PC-9 (cell line): ENCODE measurements around the gene PRPF4. TPM values are rescaled to one million over a fixed set of nuclear protein-coding genes. Genes with fewer than 3 reads are reported as not detected.

Experiments used
- BruUV-seq: library from RNA; stranded (reverse); fragments of 400-500 nt; replicated peaks from 2 replicates; lab custom pipeline; 2021; lab: Mats Ljungman, UMichigan
- CTCF ChIA-PET: fragments of 300-600 bp; sonication (Branson Sonifier 250); formaldehyde crosslinking; loops from one replicate; lab custom pipeline; 2022; ENCODE audit warnings: antibody characterized with exemption; lab: Charles Lee
- POLR2A ChIA-PET: fragments of 300-600 bp; sonication (Branson Sonifier 250); formaldehyde crosslinking; loops from one replicate; lab custom pipeline; 2022; ENCODE audit warnings: antibody characterized with exemption; ENCODE audit not compliant: unreplicated experiment; lab: Charles Lee
- DNase-seq, 2 experiments: peaks; one replicate each; pipeline versions ENCODE4 v3.0.0 to v3.0.0-alpha.2; 2015 to 2022; ENCODE audit warnings: mixed read lengths in 1 of 2
- H2AFZ ChIP-seq: fragments of 200-600 bp; sonication (generic); 2 replicates; pipeline ENCODE4 v1.8.1; 2017; ENCODE audit warnings: antibody characterized with exemption
- H3F3A ChIP-seq: fragments of 200-600 bp; sonication (generic); 2 replicates; pipeline ENCODE4 v1.8.1; 2017; ENCODE audit warnings: antibody characterized with exemption, mild to moderate bottlenecking, low read depth; ENCODE audit not compliant: insufficient read depth
- H3K27ac ChIP-seq: fragments of 200-600 bp; sonication (generic); 2 replicates; pipeline ENCODE4 v1.6.1; 2016; ENCODE audit warnings: mixed run types
- H3K27me3 ChIP-seq: fragments of 200-600 bp; sonication (generic); 2 replicates; pipeline ENCODE4 v1.6.1; 2016; ENCODE audit warnings: low read depth, mixed run types; ENCODE audit not compliant: insufficient read depth
- H3K36me3 ChIP-seq: fragments of 200-600 bp; sonication (generic); 2 replicates; pipeline ENCODE4 v1.6.1; 2016; ENCODE audit warnings: low read depth, mixed run types
- H3K4me1 ChIP-seq: fragments of 200-600 bp; sonication (generic); replicated peaks from 2 replicates; pipeline ENCODE4 v1.6.1; 2016; ENCODE audit warnings: mixed run types; ENCODE audit not compliant: insufficient read depth
- H3K4me2 ChIP-seq: fragments of 200-600 bp; sonication (generic); 2 replicates; pipeline ENCODE4 v1.6.1; 2017; ENCODE audit warnings: mixed run types
- H3K4me3 ChIP-seq: fragments of 200-600 bp; sonication (generic); 2 replicates; pipeline ENCODE4 v1.6.1; 2016; ENCODE audit warnings: mixed run types
- H3K79me2 ChIP-seq: fragments of 200-600 bp; sonication (generic); 2 replicates; pipeline ENCODE4 v1.6.1; 2017; ENCODE audit warnings: low read depth, mixed run types
- H3K9me2 ChIP-seq: fragments of 200-600 bp; sonication (generic); 2 replicates; pipeline ENCODE4 v1.8.1; 2017; ENCODE audit warnings: mild to moderate bottlenecking; ENCODE audit not compliant: insufficient read depth
- H3K9me3 ChIP-seq: fragments of 200-600 bp; sonication (generic); 2 replicates; pipeline ENCODE4 v1.8.1; 2016; ENCODE audit warnings: low read depth; ENCODE audit not compliant: insufficient read depth
- H4K20me1 ChIP-seq: fragments of 200-600 bp; sonication (generic); 2 replicates; pipeline ENCODE4 v1.8.1; 2017; ENCODE audit not compliant: insufficient read depth
- EZH2 ChIP-seq: fragments of 200-600 bp; sonication (generic); IDR thresholded peaks from 2 replicates; pipeline ENCODE4 v1.8.0; 2017; ENCODE audit warnings: antibody characterized with exemption, low read depth
- intact Hi-C: fragments of 100-400 bp; cut with micrococcal nuclease; formaldehyde crosslinking; loops from one replicate; pipeline ENCODE4 v1.10.0; 2022; ENCODE audit not compliant: unreplicated experiment
- total RNA-seq: library from RNA; stranded (reverse); gene quantifications from 2 replicates; pipeline ENCODE4 v1.2.3, GENCODE V29; 2021
- TF ChIP-seq, protein P1 (sequence below): fragments of 200-600 bp; sonication (generic); conservative IDR thresholded peaks from 2 replicates; pipeline ENCODE4 v1.6.1; 2017; ENCODE audit warnings: mixed run types, antibody characterized with exemption, mild to moderate bottlenecking, moderate library complexity

PRPF4 gene
- total RNA-seq, 1 experiment from 2014 or later, result 36.3 TPM

DNA sequence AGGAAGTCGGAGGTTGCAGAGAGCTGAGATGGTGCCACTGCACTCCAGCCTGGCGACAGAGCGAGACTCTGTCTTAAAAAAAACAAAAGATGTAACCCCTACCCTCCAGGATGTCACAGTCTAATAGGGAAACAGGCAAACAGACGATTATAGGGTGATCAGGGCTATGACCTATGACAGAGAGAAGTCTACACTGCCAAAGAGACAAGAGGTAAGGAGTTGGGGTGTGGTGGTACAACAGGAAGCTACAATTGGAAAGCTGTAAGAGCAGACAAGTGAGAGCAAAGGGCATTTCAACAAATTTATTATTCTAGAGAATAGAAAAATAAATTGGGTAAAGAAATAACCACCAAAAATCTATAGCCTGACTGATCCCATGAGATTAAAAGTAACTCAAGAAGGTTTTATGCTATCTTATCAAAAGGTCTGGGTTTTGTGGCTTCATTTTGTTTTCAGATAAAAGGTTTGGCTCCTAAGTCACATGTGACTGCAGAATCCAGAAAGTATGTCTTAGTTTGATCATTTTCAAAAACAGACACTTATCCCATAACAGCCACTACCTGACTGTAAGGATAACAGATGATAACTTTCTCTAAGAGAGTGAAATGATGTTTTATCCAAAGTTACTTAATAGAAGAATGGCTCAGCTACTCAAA, 7.4 kb upstream of the PRPF4 start:
- POLR2A ChIA-PET, result interaction anchor here (0.7 kb wide), 1 partner anchor 23 kb away, joined by 5 read pairs; no protein-coding TSS in a partner anchor
- TF ChIP-seq, protein P1, sequence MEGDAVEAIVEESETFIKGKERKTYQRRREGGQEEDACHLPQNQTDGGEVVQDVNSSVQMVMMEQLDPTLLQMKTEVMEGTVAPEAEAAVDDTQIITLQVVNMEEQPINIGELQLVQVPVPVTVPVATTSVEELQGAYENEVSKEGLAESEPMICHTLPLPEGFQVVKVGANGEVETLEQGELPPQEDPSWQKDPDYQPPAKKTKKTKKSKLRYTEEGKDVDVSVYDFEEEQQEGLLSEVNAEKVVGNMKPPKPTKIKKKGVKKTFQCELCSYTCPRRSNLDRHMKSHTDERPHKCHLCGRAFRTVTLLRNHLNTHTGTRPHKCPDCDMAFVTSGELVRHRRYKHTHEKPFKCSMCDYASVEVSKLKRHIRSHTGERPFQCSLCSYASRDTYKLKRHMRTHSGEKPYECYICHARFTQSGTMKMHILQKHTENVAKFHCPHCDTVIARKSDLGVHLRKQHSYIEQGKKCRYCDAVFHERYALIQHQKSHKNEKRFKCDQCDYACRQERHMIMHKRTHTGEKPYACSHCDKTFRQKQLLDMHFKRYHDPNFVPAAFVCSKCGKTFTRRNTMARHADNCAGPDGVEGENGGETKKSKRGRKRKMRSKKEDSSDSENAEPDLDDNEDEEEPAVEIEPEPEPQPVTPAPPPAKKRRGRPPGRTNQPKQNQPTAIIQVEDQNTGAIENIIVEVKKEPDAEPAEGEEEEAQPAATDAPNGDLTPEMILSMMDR, result no peak
- no peak for TF ChIP-seq EZH2
- Histone ChIP-seq H3K4me1 (no peaks in the 10 kb centered on the region), H2AFZ (no peak overlapping the region), H3K9me2 (no peaks in the 10 kb centered on the region), H3K27me3 (no peaks in the 10 kb centered on the region), H3K4me2 (no peak overlapping the region), H4K20me1 (no peaks in the 10 kb centered on the region), H3K9me3 (no peaks in the 10 kb centered on the region), H3K36me3 (peaks cover 19% of the 10 kb centered on the region), H3F3A (no peaks in the 10 kb centered on the region; the same call in 1 of the 2 replicates), H3K27ac (no peak overlapping the region), H3K79me2 (no peaks in the 10 kb centered on the region), H3K4me3 (no peak overlapping the region)
- DNase-seq, result no peak
- CTCF ChIA-PET, result no interaction called here
- intact Hi-C loops, result no loop called here
- no TSS peak for BruUV-seq

DNA sequence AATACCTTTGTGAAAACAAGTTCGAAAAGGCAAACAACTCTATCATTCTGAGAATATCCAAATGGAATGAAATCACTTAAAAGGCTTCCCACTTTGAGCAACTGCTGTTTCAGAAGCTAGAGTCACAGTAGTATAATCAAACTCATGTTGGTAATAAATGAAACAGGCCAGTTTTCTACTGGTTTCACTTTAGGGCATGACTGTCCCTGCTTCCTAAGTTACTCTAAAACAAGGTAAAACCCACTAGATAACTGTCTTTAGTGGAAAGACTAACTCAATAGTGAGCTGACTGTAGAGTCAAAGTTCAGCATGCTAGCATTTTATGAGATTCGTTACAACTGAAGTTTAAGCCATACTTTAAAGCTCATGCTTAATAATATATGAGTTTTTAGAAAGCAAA, 6.1 kb upstream of the PRPF4 start:
- H3K27me3 ChIP-seq, result no peaks in the 10 kb centered on the region
- H3K9me2 ChIP-seq, result no peaks in the 10 kb centered on the region
- H3K36me3 ChIP-seq, result peaks cover 23% of the 10 kb centered on the region
- ChIA-PET POLR2A (interaction anchor here (0.6 kb wide), 1 partner anchor 1185 kb away, joined by 8 read pairs; no protein-coding TSS in a partner anchor), CTCF (interaction anchor here (0.6 kb wide), 1 partner anchor 83 kb away, joined by 3 read pairs; no protein-coding TSS in a partner anchor)
- no peak overlapping the region for H3K4me2 ChIP-seq
- intact Hi-C loops, result no loop called here
- peaks cover 6% of the 10 kb centered on the region for H3K4me1 ChIP-seq
- H3F3A ChIP-seq, result no peaks in the 10 kb centered on the region; the same call in 1 of the 2 replicates
- no peaks in the 10 kb centered on the region; the same call in 1 of the 2 replicates for H4K20me1 ChIP-seq
- no peak for DNase-seq
- H2AFZ ChIP-seq, result no peak overlapping the region
- H3K4me3 ChIP-seq, result no peak overlapping the region
- TF ChIP-seq, protein P1, result no peak
- no peak for TF ChIP-seq EZH2
- H3K79me2 ChIP-seq, result peaks cover 7% of the 10 kb centered on the region; the same call in 1 of the 2 replicates
- no peak overlapping the region for H3K27ac ChIP-seq
- no peaks in the 10 kb centered on the region for H3K9me3 ChIP-seq
- BruUV-seq, result no TSS peak

DNA sequence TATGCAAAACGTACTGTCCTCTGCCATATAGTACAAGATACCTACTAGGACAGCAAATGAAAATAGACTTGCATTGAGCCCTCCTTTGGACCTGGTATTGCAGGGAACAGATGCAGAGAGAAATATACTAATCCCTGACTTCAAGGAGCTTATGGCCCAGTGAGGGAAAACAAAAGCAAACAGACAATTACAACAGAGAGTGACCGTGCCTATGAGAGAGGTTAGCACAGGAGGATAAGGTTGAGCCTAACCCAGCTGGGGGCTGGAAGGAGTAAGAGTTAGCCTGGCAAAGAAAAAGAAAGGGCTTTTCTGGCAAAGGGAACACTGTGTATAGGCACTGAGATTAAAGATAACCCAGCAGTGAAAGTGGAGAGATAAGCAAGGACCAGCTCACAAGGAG, 5.6 kb upstream of the PRPF4 start:
- H3K4me2 ChIP-seq, result no peak overlapping the region
- H3K36me3 ChIP-seq, result peaks cover 23% of the 10 kb centered on the region
- H3K9me3 ChIP-seq, result no peaks in the 10 kb centered on the region
- DNase-seq, result no peak
- H3K79me2 ChIP-seq, result peaks cover 12% of the 10 kb centered on the region
- H3F3A ChIP-seq, result peaks cover 4% of the 10 kb centered on the region; the same call in 1 of the 2 replicates
- intact Hi-C loops, result loop anchor here (10.0 kb wide), 2 partner anchors 115 to 345 kb away; partner anchors contain the start of gene SLC31A2
- no peak for TF ChIP-seq EZH2
- TF ChIP-seq, protein P1, result no peak
- no peak overlapping the region for H3K27ac ChIP-seq
- CTCF ChIA-PET, result interaction anchor here (0.7 kb wide), 1 partner anchor 49 kb away, joined by 5 read pairs; the partner anchor contains the start of genes FKBP15 and SLC31A1
- H3K4me1 ChIP-seq, result peaks cover 9% of the 10 kb centered on the region
- POLR2A ChIA-PET, result interaction anchor here (0.6 kb wide), 1 partner anchor 14 kb away, joined by 9 read pairs; no protein-coding TSS in a partner anchor
- no peaks in the 10 kb centered on the region for H3K9me2 ChIP-seq
- no peak overlapping the region for H3K4me3 ChIP-seq
- no peak overlapping the region for H2AFZ ChIP-seq
- BruUV-seq, result no TSS peak
- no peaks in the 10 kb centered on the region for H3K27me3 ChIP-seq
- H4K20me1 ChIP-seq, result no peaks in the 10 kb centered on the region; the same call in 1 of the 2 replicates
